ENCODE data around the gene HID1. TPM values are rescaled to one million over a fixed set of nuclear protein-coding genes. Genes with fewer than 3 reads are reported as not detected.

HID1 gene
- polyA plus RNA-seq, 2 of the 4 experiments (the other 2 are of a cell fraction): 5.2 to 11.7 TPM

- FAIRE-seq: no peak
These were observed 3.4 kb upstream of the HID1 start for GRCh38 chr17:74975943-74976342.

GRCh38 chr17:74972973-74973328 lies 392 bp upstream of the HID1 start:
- no peak for FAIRE-seq
- DNase-seq (ENCODE audit: low read depth in 1 of 2, low spot score in 1 of 2): no peak
- ATAC-seq: peak in 1 of 2 experiments; percentile 32; a peak in 5 of 6 replicates
- 57% methylated on average over 17 of the region's 17 CpGs for WGBS (ENCODE audit: missing lambda C conversion rate)
- Histone ChIP-seq H3K4me3 (peak overlapping the region; percentile 71), H3K9me3 (no peaks in the 10 kb centered on the region), H3K4me2 (peak overlapping the region; percentile 86), H3K27ac (peak overlapping the region; percentile 77 to 84; a peak in 5 of 6 replicates), H3K4me1 (peaks cover 9% of the 10 kb centered on the region)
- TF ChIP-seq CHD2 (IDR thresholded peaks at IDR 0.05; ENCODE audit: low read length, partially characterized antibody) (no peak), EHMT2 (IDR thresholded peaks at IDR 0.05; ENCODE audit: low read depth) (no peak), GATA3 (IDR thresholded peaks at IDR 0.05; ENCODE audit: borderline replicate concordance) (no peak), KDM1A (IDR thresholded peaks at IDR 0.05; ENCODE audit: low read depth) (no peak), CHD4 (IDR thresholded peaks at IDR 0.05; ENCODE audit: borderline replicate concordance) (no peak), SMC3 (IDR thresholded peaks at IDR 0.05) (no peak), MYC (IDR thresholded peaks at IDR 0.05; ENCODE audit: borderline replicate concordance, low read length) (no peak), TP53 (CRISPR knock-in tag; IDR thresholded peaks at IDR 0.05) (no peak), CBX8 (IDR thresholded peaks at IDR 0.05) (no peak), TFCP2L1 (CRISPR knock-in tag; IDR thresholded peaks at IDR 0.05) (no peak), JUNB (IDR thresholded peaks at IDR 0.05) (no peak), EHF (CRISPR knock-in tag; IDR thresholded peaks at IDR 0.05) (no peak)
- TF ChIP-seq, protein P1, sequence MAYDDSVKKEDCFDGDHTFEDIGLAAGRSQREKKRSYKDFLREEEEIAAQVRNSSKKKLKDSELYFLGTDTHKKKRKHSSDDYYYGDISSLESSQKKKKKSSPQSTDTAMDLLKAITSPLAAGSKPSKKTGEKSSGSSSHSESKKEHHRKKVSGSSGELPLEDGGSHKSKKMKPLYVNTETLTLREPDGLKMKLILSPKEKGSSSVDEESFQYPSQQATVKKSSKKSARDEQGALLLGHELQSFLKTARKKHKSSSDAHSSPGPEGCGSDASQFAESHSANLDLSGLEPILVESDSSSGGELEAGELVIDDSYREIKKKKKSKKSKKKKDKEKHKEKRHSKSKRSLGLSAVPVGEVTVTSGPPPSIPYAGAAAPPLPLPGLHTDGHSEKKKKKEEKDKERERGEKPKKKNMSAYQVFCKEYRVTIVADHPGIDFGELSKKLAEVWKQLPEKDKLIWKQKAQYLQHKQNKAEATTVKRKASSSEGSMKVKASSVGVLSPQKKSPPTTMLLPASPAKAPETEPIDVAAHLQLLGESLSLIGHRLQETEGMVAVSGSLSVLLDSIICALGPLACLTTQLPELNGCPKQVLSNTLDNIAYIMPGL (CRISPR knock-in tag; IDR thresholded peaks at IDR 0.05; ENCODE audit: borderline replicate concordance): no peak
- TF ChIP-seq, protein P2, sequence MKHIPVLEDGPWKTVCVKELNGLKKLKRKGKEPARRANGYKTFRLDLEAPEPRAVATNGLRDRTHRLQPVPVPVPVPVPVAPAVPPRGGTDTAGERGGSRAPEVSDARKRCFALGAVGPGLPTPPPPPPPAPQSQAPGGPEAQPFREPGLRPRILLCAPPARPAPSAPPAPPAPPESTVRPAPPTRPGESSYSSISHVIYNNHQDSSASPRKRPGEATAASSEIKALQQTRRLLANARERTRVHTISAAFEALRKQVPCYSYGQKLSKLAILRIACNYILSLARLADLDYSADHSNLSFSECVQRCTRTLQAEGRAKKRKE (CRISPR knock-in tag; IDR thresholded peaks at IDR 0.05; ENCODE audit: low read depth): no peak
- TF ChIP-seq, protein P3, sequence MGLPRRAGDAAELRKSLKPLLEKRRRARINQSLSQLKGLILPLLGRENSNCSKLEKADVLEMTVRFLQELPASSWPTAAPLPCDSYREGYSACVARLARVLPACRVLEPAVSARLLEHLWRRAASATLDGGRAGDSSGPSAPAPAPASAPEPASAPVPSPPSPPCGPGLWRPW (IDR thresholded peaks at IDR 0.05): no peak
- ChIA-PET CTCF (interaction anchor here (0.9 to 42.3 kb wide), 7 partner anchors 11 to 229 kb away, joined by 3 to 1448 read pairs (median 64); partner anchors contain the start of genes CDR2L, MRPL58, OTOP2 and OTOP3), POLR2A (interaction anchor here (1.0 to 4.1 kb wide), 5 partner anchors 15 to 115 kb away, joined by 3 to 31 read pairs (median 8); partner anchors contain the start of genes CDR2L, MRPL58 and SLC16A5)

More at GRCh38 chr17:74975943-74976342, 3.4 kb upstream of the HID1 start:
- Histone ChIP-seq H3K27ac (no peak overlapping the region), H3K4me2 (no peak overlapping the region), H3K9me3 (no peaks in the 10 kb centered on the region), H3K4me3 (no peak overlapping the region), H3K4me1 (peaks cover 9% of the 10 kb centered on the region)
- ChIA-PET POLR2A (interaction anchor here (1.3 kb wide), 1 partner anchor 36 kb away, joined by 3 read pairs; no protein-coding TSS in a partner anchor), CTCF (interaction anchor here (1.2 to 42.3 kb wide), 7 partner anchors 9 to 130 kb away, joined by 3 to 1448 read pairs (median 64); partner anchors contain the start of genes CDR2L, MRPL58, OTOP2 and OTOP3)
- 59% methylated on average over 4 of the region's 4 CpGs for WGBS (ENCODE audit: missing lambda C conversion rate)
- DNase-seq (ENCODE audit: low read depth in 1 of 2, low spot score in 1 of 2): no peak
- ATAC-seq: no peak
- TF ChIP-seq JUN (IDR thresholded peaks at IDR 0.05) (no peak), RCOR1 (IDR thresholded peaks at IDR 0.05; ENCODE audit: low read depth, low read length) (no peak), CTCF (IDR thresholded peaks at IDR 0.05) (no peak), NFE2L2 (conservative IDR thresholded peaks at IDR 0.05; ENCODE audit: low read length) (no peak), TFCP2L1 (CRISPR knock-in tag; IDR thresholded peaks at IDR 0.05) (no peak), MAFK (IDR thresholded peaks at IDR 0.05; ENCODE audit: partially characterized antibody) (no peak), EP300 (IDR thresholded peaks at IDR 0.05) (no peak), RAD21 (conservative IDR thresholded peaks at IDR 0.05 in 1 of 2, IDR thresholded peaks at IDR 0.05 in 1 of 2) (no peak), EHMT2 (IDR thresholded peaks at IDR 0.05; ENCODE audit: low read depth) (no peak), JUNB (IDR thresholded peaks at IDR 0.05) (no peak)

Measured in A549 (cell line).